Endothelial cell of umbilical vein (primary cell): Measurements from ENCODE around the gene SCG3. TPM values are rescaled to one million over a fixed set of nuclear protein-coding genes. Genes with fewer than 3 reads are reported as not detected.

Experiments
- BruUV-seq: library from RNA; stranded (reverse); fragments of 400-500 nt; replicated peaks from 2 replicates; lab custom pipeline; 2021; lab: Mats Ljungman, UMichigan
- CTCF ChIA-PET: fragments of 300-600, 350-600 bp; sonication (Branson Sonifier 250); formaldehyde crosslinking; loops from one replicate; lab custom pipeline; 2021; ENCODE audit warnings: antibody characterized with exemption, inconsistent platforms; lab: Charles Lee
- POLR2A ChIA-PET: fragments of 300-600, 350-600 bp; sonication (Branson Sonifier 250); formaldehyde crosslinking; loops from one replicate; lab custom pipeline; 2021; ENCODE audit warnings: antibody characterized with exemption, inconsistent platforms; lab: Charles Lee
- DNase-seq: peaks from one replicate; pipeline ENCODE4 v3.0.0-alpha.2; 2011; ENCODE audit warnings: low read depth, low spot score
- FAIRE-seq: peaks from 2 replicates; lab custom pipeline; 2011; peaks lifted over from hg19 to GRCh38; lab: Jason Lieb, UNC
- H2AFZ ChIP-seq: 2 replicates; pipeline ENCODE4 v1.6.0; 2012; ENCODE audit warnings: low read depth, low read length, control low read depth, inconsistent platforms
- H3K27ac ChIP-seq: 2 replicates; pipeline ENCODE4 v1.5.1; 2011; ENCODE audit warnings: low read depth, mild to moderate bottlenecking, control low read depth, low read length, moderate library complexity; ENCODE audit not compliant: insufficient read depth
- H3K27me3 ChIP-seq, 2 experiments: 2 replicates each; pipeline versions ENCODE4 v1.6.0 to v1.6.1; 2011; ENCODE audit warnings: low read length in 2 of 2, mixed read lengths in 1 of 2; ENCODE audit not compliant: control insufficient read depth in 2 of 2, insufficient read depth in 2 of 2
- H3K36me3 ChIP-seq, 2 experiments: 2 replicates in 1 of 2; 3 replicates in 1 of 2; pipeline ENCODE4 v1.5.1; 2011; ENCODE audit warnings: low read length in 2 of 2, mild to moderate bottlenecking in 1 of 2, moderate library complexity in 1 of 2; ENCODE audit not compliant: control insufficient read depth in 2 of 2, insufficient read depth in 2 of 2; ENCODE audit errors: extremely low read depth in 1 of 2
- H3K4me1 ChIP-seq: 3 replicates; pipeline ENCODE4 v1.5.1; 2011; ENCODE audit warnings: mild to moderate bottlenecking, low read length; ENCODE audit not compliant: control insufficient read depth, insufficient read depth; ENCODE audit errors: extremely low read depth
- H3K4me2 ChIP-seq: 2 replicates; pipeline ENCODE4 v1.6.1; 2011; ENCODE audit warnings: low read length, control low read depth, mixed read lengths; ENCODE audit not compliant: insufficient read depth
- H3K4me3 ChIP-seq, 3 experiments: fragments of 200-600 bp in 1 of 3; sonication (generic), shearing (Covaris generic) in 1 of 3; replicated peaks in 1 of 3; 2 replicates each; pipeline ENCODE4 v1.5.1; 2011 to 2016; ENCODE audit warnings: control low read depth in 3 of 3, low read length in 3 of 3, mild to moderate bottlenecking in 2 of 3, inconsistent platforms in 1 of 3, low read depth in 1 of 3, moderate library complexity in 1 of 3; ENCODE audit not compliant: insufficient read depth in 1 of 3
- H3K79me2 ChIP-seq: 2 replicates; pipeline ENCODE4 v1.6.0; 2012; ENCODE audit warnings: low read length, inconsistent platforms; ENCODE audit not compliant: control insufficient read depth, insufficient read depth
- H3K9ac ChIP-seq: replicated peaks from 2 replicates; pipeline ENCODE3; 2011; ENCODE audit warnings: low read length, control low read depth; ENCODE audit not compliant: insufficient read depth; ENCODE audit errors: extremely low read depth
- H3K9me1 ChIP-seq: replicated peaks from 3 replicates; pipeline ENCODE4 v1.6.0; 2011; ENCODE audit warnings: mild to moderate bottlenecking, low read length; ENCODE audit not compliant: control insufficient read depth, insufficient read depth; ENCODE audit errors: extremely low read depth
- H3K9me3 ChIP-seq: replicated peaks from 2 replicates; pipeline ENCODE4 v1.5.1; 2012; ENCODE audit warnings: low read length, inconsistent platforms; ENCODE audit not compliant: control insufficient read depth, insufficient read depth
- H4K20me1 ChIP-seq: replicated peaks from 2 replicates; pipeline ENCODE3; 2011; ENCODE audit warnings: mild to moderate bottlenecking, low read length; ENCODE audit not compliant: control insufficient read depth, insufficient read depth; ENCODE audit errors: extremely low read depth
- CTCF ChIP-seq, 2 donors: IDR thresholded peaks; 1 replicate in 1 of 2; 2 replicates in 1 of 2; pipeline ENCODE4 v1.5.1; 2011; ENCODE audit warnings: low read length in 2 of 2, mild to moderate bottlenecking in 2 of 2, moderate library complexity in 2 of 2, control low read depth in 1 of 2, inconsistent platforms in 1 of 2, low read depth in 1 of 2; ENCODE audit not compliant: insufficient read depth in 1 of 2; ENCODE audit errors: extremely low read depth in 1 of 2
- EZH2 ChIP-seq: IDR thresholded peaks from 2 replicates; pipeline ENCODE4 v1.6.1; 2012; ENCODE audit warnings: borderline replicate concordance, low read depth, mild to moderate bottlenecking, moderate library complexity, low read length, inconsistent platforms; ENCODE audit not compliant: severe bottlenecking
- FOS ChIP-seq: IDR thresholded peaks from 2 replicates; pipeline ENCODE4 v1.6.1; 2011; ENCODE audit warnings: mild to moderate bottlenecking, low read length, moderate library complexity, borderline replicate concordance; ENCODE audit not compliant: insufficient read depth
- GATA2 ChIP-seq: IDR thresholded peaks from 2 replicates; pipeline ENCODE4 v1.7.0; 2011; ENCODE audit warnings: low read depth, mild to moderate bottlenecking, moderate library complexity, mixed read lengths, low read length; ENCODE audit not compliant: insufficient read length, insufficient read depth
- JUN ChIP-seq: IDR thresholded peaks from 2 replicates; pipeline ENCODE4 v1.6.1; 2011; ENCODE audit warnings: borderline replicate concordance, low read depth; ENCODE audit not compliant: insufficient read length, insufficient read depth
- MAX ChIP-seq: IDR thresholded peaks from 2 replicates; pipeline ENCODE4 v1.6.1; 2011; ENCODE audit not compliant: insufficient read depth, insufficient read length
- MYC ChIP-seq: IDR thresholded peaks from one replicate; pipeline ENCODE4 v1.6.1; 2011; ENCODE audit warnings: mild to moderate bottlenecking, low read depth, low read length
- POLR2A ChIP-seq: IDR thresholded peaks from 2 replicates; pipeline ENCODE4 v1.6.1; 2012; ENCODE audit warnings: low read depth, mild to moderate bottlenecking, control low read depth, low read length
- POLR2AphosphoS5 ChIP-seq: IDR thresholded peaks from 2 replicates; pipeline ENCODE4 v1.6.1; 2012; ENCODE audit warnings: low read depth, mild to moderate bottlenecking, control low read depth, low read length, moderate library complexity; ENCODE audit not compliant: insufficient read depth
- dilution Hi-C: fragments of 300-500 bp; cut with MboI; formaldehyde crosslinking; loops from one replicate; pipeline ENCODE4 v1.15.0; 2019; ENCODE audit warnings: low sequenced_read_pairs; ENCODE audit not compliant: extremely low pct_ligation_motif_present
- intact Hi-C: fragments of 100-400 bp; cut with micrococcal nuclease; formaldehyde crosslinking; loops from one replicate; pipeline ENCODE4 v1.10.0; 2022
- polyA plus RNA-seq, 4 experiments: library from polyadenylated mRNA; depleted of rRNA in 3 of 4; stranded (reverse) in 3 of 4; unstranded in 1 of 4; fragments of >200 nt; gene quantifications; 2 replicates each; pipeline versions ENCODE4 v1.2.1 to v1.2.3, GENCODE V29; 2011 to 2012; ENCODE audit warnings: missing spikeins in 1 of 4
- total RNA-seq: library from RNA; stranded (reverse); gene quantifications from 2 replicates; pipeline ENCODE4 v1.2.3, GENCODE V29; 2021

SCG3 gene
- total and polyA plus RNA-seq, 2 donors (not counting 3 experiments of a cell fraction or from before 2014, with no cell fraction given): not detected

GRCh38 chr15:51706291-51706690 lies 25.0 kb downstream of the SCG3 start:
- no peak overlapping the region for H2AFZ ChIP-seq
- H3K9me1 ChIP-seq: no peaks in the 10 kb centered on the region
- no peaks in the 10 kb centered on the region for H3K4me1 ChIP-seq
- H3K36me3 ChIP-seq: no peaks in the 10 kb centered on the region
- H3K27me3 ChIP-seq: peaks cover 7 to 17% of the 10 kb centered on the region in 2 experiments
- no peak for FAIRE-seq
- H3K9me3 ChIP-seq: no peaks in the 10 kb centered on the region
- no peaks in the 10 kb centered on the region for H4K20me1 ChIP-seq
- ChIA-PET CTCF (interaction anchor here (0.8 to 1.3 kb wide), 2 partner anchors 9 kb away, joined by 3 read pairs; no protein-coding TSS in a partner anchor), POLR2A (no interaction called here)
- intact Hi-C loops (no loop called here), dilution Hi-C loops (no loop called here)
- no peak overlapping the region for H3K27ac ChIP-seq
- no peaks in the 10 kb centered on the region for H3K79me2 ChIP-seq
- no peak overlapping the region for H3K9ac ChIP-seq
- no TSS peak for BruUV-seq
- no peak overlapping the region for H3K4me3 ChIP-seq
- no peak overlapping the region for H3K4me2 ChIP-seq
- no peak for DNase-seq
- no peak for TF ChIP-seq POLR2AphosphoS5
- TF ChIP-seq POLR2A: no peak
- TF ChIP-seq EZH2: no peak
- no peak for TF ChIP-seq GATA2
- no peak for TF ChIP-seq CTCF (IDR thresholded peaks at IDR 0.05; ENCODE audit: extremely low read depth in 1 of 2, insufficient read depth in 1 of 2, low read depth in 1 of 2, low read length in 2 of 2)
- no peak for TF ChIP-seq MAX
- TF ChIP-seq JUN: no peak
- TF ChIP-seq FOS: no peak
- no peak for TF ChIP-seq MYC
